RWPE1 (cell line): ENCODE data around the gene CBR4.

Experiments
- CTCF ChIA-PET: fragments of 350-600 bp; sonication (Branson Sonifier 250); formaldehyde crosslinking; extraction: SDS; loops from one replicate; lab custom pipeline; 2021; lab: Yijun Ruan, JAX
- POLR2A ChIA-PET: fragments of 400-600 bp; formaldehyde crosslinking; extraction: SDS; loops from one replicate; lab custom pipeline; 2020; ENCODE audit warnings: antibody characterized with exemption; ENCODE audit not compliant: low non-redundant PET; lab: Yijun Ruan, JAX
- DNase-seq: peaks from one replicate; pipeline ENCODE4 v3.0.0; 2012; ENCODE audit warnings: low spot score
- H3K27ac ChIP-seq: fragments of 450-650 bp; 2 replicates; pipeline ENCODE4 v1.5.1; 2017
- TF ChIP-seq, protein P1 (sequence below): fragments of 450-650 bp; conservative IDR thresholded peaks from 2 replicates; pipeline ENCODE4 v1.5.1; 2017; ENCODE audit warnings: low read depth, mild to moderate bottlenecking

Gene CBR4

GRCh38 chr4:169013396-169013795 lies 3.3 kb upstream of the CBR4 start:
- H3K27ac ChIP-seq: no peak overlapping the region
- POLR2A ChIA-PET: no interaction called here
- CTCF ChIA-PET: no interaction called here
- TF ChIP-seq, protein P1, sequence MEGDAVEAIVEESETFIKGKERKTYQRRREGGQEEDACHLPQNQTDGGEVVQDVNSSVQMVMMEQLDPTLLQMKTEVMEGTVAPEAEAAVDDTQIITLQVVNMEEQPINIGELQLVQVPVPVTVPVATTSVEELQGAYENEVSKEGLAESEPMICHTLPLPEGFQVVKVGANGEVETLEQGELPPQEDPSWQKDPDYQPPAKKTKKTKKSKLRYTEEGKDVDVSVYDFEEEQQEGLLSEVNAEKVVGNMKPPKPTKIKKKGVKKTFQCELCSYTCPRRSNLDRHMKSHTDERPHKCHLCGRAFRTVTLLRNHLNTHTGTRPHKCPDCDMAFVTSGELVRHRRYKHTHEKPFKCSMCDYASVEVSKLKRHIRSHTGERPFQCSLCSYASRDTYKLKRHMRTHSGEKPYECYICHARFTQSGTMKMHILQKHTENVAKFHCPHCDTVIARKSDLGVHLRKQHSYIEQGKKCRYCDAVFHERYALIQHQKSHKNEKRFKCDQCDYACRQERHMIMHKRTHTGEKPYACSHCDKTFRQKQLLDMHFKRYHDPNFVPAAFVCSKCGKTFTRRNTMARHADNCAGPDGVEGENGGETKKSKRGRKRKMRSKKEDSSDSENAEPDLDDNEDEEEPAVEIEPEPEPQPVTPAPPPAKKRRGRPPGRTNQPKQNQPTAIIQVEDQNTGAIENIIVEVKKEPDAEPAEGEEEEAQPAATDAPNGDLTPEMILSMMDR: no peak
- DNase-seq: no peak

DNA sequence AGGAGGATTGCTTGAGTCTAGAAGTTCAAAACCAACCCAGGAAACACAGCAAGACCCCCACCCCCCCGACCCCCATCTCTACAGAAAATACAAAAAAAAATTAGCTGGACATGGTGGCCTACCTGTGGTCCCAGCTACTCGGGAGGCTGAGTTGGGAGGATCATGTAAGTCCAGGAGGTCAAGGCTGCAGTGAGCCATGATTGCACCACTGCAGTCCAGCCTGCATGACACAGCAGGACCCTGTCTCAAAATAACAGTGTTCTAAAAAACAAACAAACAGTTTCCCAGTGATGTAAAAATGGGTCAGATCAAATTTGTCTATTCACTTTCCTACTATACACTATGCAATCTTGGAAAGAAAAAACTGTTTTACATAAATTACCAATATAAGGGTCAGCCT lies 2.0 kb upstream of the CBR4 start:
- POLR2A ChIA-PET: no interaction called here
- CTCF ChIA-PET: interaction anchor here (0.6 kb wide), 1 partner anchor 13 kb away, joined by 3 read pairs; no protein-coding TSS in a partner anchor
- no peak overlapping the region for H3K27ac ChIP-seq
- TF ChIP-seq, protein P1: no peak
- no peak for DNase-seq

DNA sequence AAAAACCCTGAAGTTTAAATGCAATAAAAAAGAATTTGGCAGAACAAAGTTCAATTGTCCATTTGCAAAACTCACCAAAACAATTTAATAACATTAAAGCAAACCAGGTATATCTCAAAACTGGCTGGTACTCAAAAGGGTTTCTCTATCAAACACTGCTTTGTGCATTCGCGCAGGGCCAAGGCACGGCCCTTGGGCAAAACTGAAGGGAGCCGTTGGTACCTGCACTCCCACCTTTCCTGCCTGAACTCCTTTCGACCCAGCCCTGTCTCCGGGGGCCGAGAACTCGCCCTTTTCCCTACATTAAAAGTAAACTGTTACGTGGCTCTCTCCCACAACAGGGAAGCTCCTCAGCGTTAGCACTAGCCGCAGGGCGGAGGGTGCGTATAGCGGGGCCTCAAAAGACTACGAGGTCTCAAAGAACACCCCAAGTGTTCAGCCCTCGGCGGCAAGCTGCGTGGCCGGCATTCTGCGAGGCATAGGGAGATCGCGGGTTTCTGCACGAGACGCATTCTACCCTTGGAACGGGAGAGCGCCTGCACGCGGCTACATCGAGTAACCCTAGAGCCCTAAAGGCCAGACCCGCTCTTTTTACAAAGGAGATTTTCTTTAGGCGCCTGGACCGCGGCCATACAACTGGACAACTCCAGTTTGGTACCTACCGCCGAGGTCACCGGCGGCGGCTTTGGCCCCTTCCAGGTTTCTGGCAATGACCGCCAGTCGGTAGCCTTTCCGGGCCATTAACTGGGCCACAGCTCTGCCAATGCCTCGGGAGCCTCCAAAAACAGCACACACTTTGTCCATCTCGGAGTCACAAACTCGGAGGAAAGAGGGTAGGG lies 550 bp downstream of the CBR4 start:
- ChIA-PET CTCF (interaction anchor here (0.5 to 2.3 kb wide), 15 partner anchors 9 to 1767 kb away, joined by 3 to 17 read pairs (median 4); no protein-coding TSS in a partner anchor), POLR2A (interaction anchor here (0.6 to 0.9 kb wide), 8 partner anchors 18 to 465 kb away, joined by 3 to 11 read pairs (median 4); no protein-coding TSS in a partner anchor)
- peak overlapping the region; percentile 86 for H3K27ac ChIP-seq
- TF ChIP-seq, protein P1: peak; percentile 59
- DNase-seq: peak; percentile 26

- no peak overlapping the region for H3K27ac ChIP-seq
- ChIA-PET POLR2A (no interaction called here), CTCF (interaction anchor here (0.7 kb wide), 3 partner anchors 82 to 1045 kb away, joined by 3 to 4 read pairs (median 3); no protein-coding TSS in a partner anchor)
- TF ChIP-seq, protein P1: peak; percentile 28; the same call in 1 of the 2 replicates
- no peak for DNase-seq
Observed at GRCh38 chr4:169005453-169006099, 4.5 kb downstream of the CBR4 start.

- no peak overlapping the region for H3K27ac ChIP-seq
- POLR2A ChIA-PET: interaction anchor here (0.6 kb wide), 1 partner anchor 35 kb away, joined by 7 read pairs; no protein-coding TSS in a partner anchor
- TF ChIP-seq, protein P1: no peak
- CTCF ChIA-PET: interaction anchor here (0.5 to 0.8 kb wide), 4 partner anchors 10 to 108 kb away, joined by 3 to 8 read pairs (median 3); partner anchors contain the start of gene CBR4
- DNase-seq: no peak
Observed at GRCh38 chr4:169000315-169000714, 9.7 kb downstream of the CBR4 start.

- no peak for DNase-seq
- no peak overlapping the region for H3K27ac ChIP-seq
- ChIA-PET POLR2A (no interaction called here), CTCF (interaction anchor here (0.7 kb wide), 1 partner anchor 775 kb away, joined by 3 read pairs; no protein-coding TSS in a partner anchor)
- TF ChIP-seq, protein P1: no peak
Observed at GRCh38 chr4:168999809-169000208, 10.2 kb downstream of the CBR4 start.
